DOHH2 (cell line): ENCODE measurements around the gene PCDHGB3.
"Not testable (repeated sequence)": the region's sequence is repeated elsewhere in the genome, so short reads cannot be mapped to it uniquely, and the experiment has no call there.

ENCODE experiments used
- H3F3A ChIP-seq: fragments of 200-600 bp; sonication (generic), shearing (Covaris generic); 2 replicates; pipeline ENCODE4 v1.6.0; 2016; ENCODE audit warnings: antibody characterized with exemption, mild to moderate bottlenecking; ENCODE audit not compliant: control insufficient read depth, insufficient read depth
- H3K27ac ChIP-seq: fragments of 200-600 bp; sonication (generic); 2 replicates; pipeline ENCODE4 v1.5.1; 2014; ENCODE audit warnings: low read depth, mild to moderate bottlenecking, low read length, moderate library complexity
- H3K27me3 ChIP-seq: fragments of 200-600 bp; sonication (generic); 2 replicates; pipeline ENCODE4 v1.6.1; 2014; ENCODE audit warnings: mild to moderate bottlenecking, low read length, mixed read lengths; ENCODE audit not compliant: control insufficient read depth
- H3K36me3 ChIP-seq: fragments of 200-600 bp; sonication (generic); 2 replicates; pipeline ENCODE4 v1.6.1; 2014; ENCODE audit warnings: mild to moderate bottlenecking, low read length, moderate library complexity, mixed read lengths; ENCODE audit not compliant: control insufficient read depth
- H3K4me1 ChIP-seq: fragments of 200-600 bp; sonication (generic); 2 replicates; pipeline ENCODE4 v1.6.1; 2014; ENCODE audit warnings: mild to moderate bottlenecking, low read length, mixed read lengths; ENCODE audit not compliant: control insufficient read depth
- H3K4me2 ChIP-seq: fragments of 200-600 bp; sonication (generic); 2 replicates; pipeline ENCODE4 v1.6.0; 2014; ENCODE audit warnings: mild to moderate bottlenecking, low read length, moderate library complexity
- H3K4me3 ChIP-seq: fragments of 200-600 bp; sonication (generic); 2 replicates; pipeline ENCODE4 v1.5.1; 2014; ENCODE audit warnings: mild to moderate bottlenecking, low read length, mixed read lengths
- H3K79me2 ChIP-seq: fragments of 200-600 bp; sonication (generic); 2 replicates; pipeline ENCODE4 v1.6.1; 2014; ENCODE audit warnings: mild to moderate bottlenecking, low read length, mixed read lengths; ENCODE audit not compliant: control insufficient read depth
- H3K9me2 ChIP-seq: fragments of 200-600 bp; sonication (generic); replicated peaks from 2 replicates; pipeline ENCODE4 v1.6.1; 2014; ENCODE audit warnings: mild to moderate bottlenecking, low read length, mixed read lengths; ENCODE audit not compliant: control insufficient read depth
- H3K9me3 ChIP-seq: fragments of 200-600 bp; sonication (generic); 2 replicates; pipeline ENCODE4 v1.6.1; 2014; ENCODE audit warnings: antibody characterized with exemption, low read length, mixed read lengths; ENCODE audit not compliant: control insufficient read depth, insufficient read depth
- H4K20me1 ChIP-seq: fragments of 200-600 bp; sonication (generic); 2 replicates; pipeline ENCODE4 v1.6.0; 2014; ENCODE audit warnings: low read depth, mild to moderate bottlenecking, antibody characterized with exemption, low read length, moderate library complexity; ENCODE audit not compliant: control insufficient read depth, insufficient read depth
- EZH2phosphoT487 ChIP-seq: fragments of 200-600 bp; sonication (generic); IDR thresholded peaks from 2 replicates; pipeline ENCODE4 v1.6.1; 2017; ENCODE audit warnings: borderline replicate concordance, mild to moderate bottlenecking, antibody characterized with exemption, low read length, moderate library complexity, mixed read lengths
- TF ChIP-seq, protein P1 (sequence below): fragments of 200-600 bp; sonication (generic); IDR thresholded peaks from one replicate; pipeline ENCODE4 v1.5.1; 2014; ENCODE audit warnings: antibody characterized with exemption, mild to moderate bottlenecking, low read depth, low read length; ENCODE audit not compliant: poor library complexity, severe bottlenecking

Gene PCDHGB3

DNA sequence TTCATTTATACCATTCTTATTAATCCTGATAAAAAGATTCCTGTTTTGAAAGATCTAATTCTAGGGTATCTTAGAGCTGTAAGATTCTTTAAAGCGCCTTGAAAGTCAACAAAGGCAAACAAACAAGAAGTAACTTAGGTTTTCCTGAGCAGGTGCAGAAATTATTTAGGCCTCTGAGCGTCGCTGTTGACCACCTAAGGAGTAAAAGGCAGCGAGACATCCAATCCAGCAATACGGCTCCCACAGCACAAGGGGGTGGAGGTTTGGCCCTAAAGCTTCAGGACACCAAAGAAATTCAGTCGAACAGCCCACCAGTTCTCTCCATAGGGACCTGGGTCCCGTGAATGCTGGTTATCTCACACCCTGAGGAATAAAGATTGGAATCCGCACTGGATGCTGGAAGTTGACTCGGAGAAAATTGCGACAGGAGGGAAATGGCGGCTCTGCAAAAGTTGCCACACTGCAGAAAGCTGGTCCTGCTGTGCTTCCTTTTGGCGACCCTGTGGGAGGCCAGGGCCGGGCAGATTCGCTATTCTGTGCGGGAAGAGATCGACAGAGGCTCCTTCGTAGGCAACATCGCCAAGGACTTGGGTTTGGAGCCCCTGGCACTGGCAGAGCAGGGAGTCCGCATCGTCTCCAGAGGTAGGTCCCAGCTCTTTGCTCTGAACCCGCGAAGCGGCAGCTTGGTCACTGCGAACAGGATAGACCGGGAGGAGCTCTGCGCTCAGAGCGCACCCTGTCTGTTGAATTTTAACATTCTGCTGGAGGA, 31.3 kb upstream of the PCDHGB3 start, which contains the start of gene PCDHGA2:
PCDHGA2 (plus strand) TSS at position 223 of the 769 bp plus-strand sequence.
- H3K36me3 ChIP-seq = no peaks in the 10 kb centered on the region
- no peaks in the 10 kb centered on the region for H3K9me2 ChIP-seq
- H3K4me3 ChIP-seq = peak within 1 kb of the TSS; percentile 18; the same call in 1 of the 2 replicates
- H3K4me2 ChIP-seq = peak within 1 kb of the TSS; percentile 27; the same call in 1 of the 2 replicates
- no peaks in the 10 kb centered on the region for H3K27me3 ChIP-seq
- no peak within 1 kb of the TSS for H3K27ac ChIP-seq
- H4K20me1 ChIP-seq = no peaks in the 10 kb centered on the region
- no peaks in the 10 kb centered on the region for H3F3A ChIP-seq
- peaks cover 12% of the 10 kb centered on the region for H3K4me1 ChIP-seq
- TF ChIP-seq, protein P1, sequence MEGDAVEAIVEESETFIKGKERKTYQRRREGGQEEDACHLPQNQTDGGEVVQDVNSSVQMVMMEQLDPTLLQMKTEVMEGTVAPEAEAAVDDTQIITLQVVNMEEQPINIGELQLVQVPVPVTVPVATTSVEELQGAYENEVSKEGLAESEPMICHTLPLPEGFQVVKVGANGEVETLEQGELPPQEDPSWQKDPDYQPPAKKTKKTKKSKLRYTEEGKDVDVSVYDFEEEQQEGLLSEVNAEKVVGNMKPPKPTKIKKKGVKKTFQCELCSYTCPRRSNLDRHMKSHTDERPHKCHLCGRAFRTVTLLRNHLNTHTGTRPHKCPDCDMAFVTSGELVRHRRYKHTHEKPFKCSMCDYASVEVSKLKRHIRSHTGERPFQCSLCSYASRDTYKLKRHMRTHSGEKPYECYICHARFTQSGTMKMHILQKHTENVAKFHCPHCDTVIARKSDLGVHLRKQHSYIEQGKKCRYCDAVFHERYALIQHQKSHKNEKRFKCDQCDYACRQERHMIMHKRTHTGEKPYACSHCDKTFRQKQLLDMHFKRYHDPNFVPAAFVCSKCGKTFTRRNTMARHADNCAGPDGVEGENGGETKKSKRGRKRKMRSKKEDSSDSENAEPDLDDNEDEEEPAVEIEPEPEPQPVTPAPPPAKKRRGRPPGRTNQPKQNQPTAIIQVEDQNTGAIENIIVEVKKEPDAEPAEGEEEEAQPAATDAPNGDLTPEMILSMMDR = peak; percentile 61
- TF ChIP-seq EZH2phosphoT487 = no peak
- peaks cover 20% of the 10 kb centered on the region; the same call in 1 of the 2 replicates for H3K9me3 ChIP-seq
- no peaks in the 10 kb centered on the region for H3K79me2 ChIP-seq

DNA sequence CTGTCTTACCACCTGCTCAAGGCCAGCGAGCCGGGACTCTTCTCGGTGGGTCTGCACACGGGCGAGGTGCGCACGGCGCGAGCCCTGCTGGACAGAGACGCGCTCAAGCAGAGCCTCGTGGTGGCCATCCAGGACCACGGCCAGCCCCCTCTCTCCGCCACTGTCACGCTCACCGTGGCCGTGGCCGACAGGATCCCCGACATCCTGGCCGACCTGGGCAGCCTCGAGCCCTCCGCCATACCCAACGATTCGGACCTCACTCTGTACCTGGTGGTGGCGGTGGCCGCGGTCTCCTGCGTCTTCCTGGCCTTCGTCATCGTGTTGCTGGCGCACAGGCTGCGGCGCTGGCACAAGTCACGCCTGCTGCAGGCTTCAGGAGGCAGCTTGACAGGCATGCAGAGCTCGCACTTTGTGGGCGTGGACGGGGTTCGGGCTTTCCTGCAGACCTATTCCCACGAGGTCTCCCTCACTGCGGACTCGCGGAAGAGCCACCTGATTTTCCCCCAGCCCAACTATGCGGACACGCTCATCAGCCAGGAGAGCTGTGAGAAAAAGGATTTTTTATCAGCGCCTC, 29.2 kb upstream of the PCDHGB3 start:
- not testable (repeated sequence) for H3K4me2 ChIP-seq

DNA sequence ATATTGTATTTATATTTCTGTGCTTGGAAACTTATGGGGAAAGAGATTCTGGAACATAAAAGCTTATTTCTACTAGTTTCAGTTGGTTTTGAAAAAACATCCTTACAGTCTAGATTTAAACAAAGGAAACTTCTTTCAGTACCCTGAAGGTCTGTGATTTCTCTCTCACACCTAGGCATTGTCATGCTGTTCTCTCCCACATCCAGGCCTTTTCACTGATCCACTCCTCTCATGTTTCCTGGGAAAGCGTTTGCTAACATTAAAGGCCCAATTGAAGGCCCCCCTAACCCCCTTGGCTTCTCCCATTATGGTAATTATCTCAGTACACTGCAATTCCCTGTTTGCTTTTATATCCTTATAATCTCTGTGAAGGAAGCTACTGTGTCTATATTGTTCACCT, 27.3 kb upstream of the PCDHGB3 start:
- H3K4me3 ChIP-seq = no peak overlapping the region
- no peak overlapping the region for H3K4me2 ChIP-seq
- no peaks in the 10 kb centered on the region for H3K9me2 ChIP-seq
- H3K4me1 ChIP-seq = no peaks in the 10 kb centered on the region
- no peak for TF ChIP-seq EZH2phosphoT487
- TF ChIP-seq, protein P1 = no peak
- no peaks in the 10 kb centered on the region for H3K79me2 ChIP-seq
- H3K36me3 ChIP-seq = no peaks in the 10 kb centered on the region
- no peaks in the 10 kb centered on the region for H3F3A ChIP-seq
- H3K9me3 ChIP-seq = peaks cover 23% of the 10 kb centered on the region; the same call in 1 of the 2 replicates
- H3K27ac ChIP-seq = no peak overlapping the region
- H4K20me1 ChIP-seq = no peaks in the 10 kb centered on the region
- no peaks in the 10 kb centered on the region for H3K27me3 ChIP-seq

More for the DNA sequence above, 29.2 kb upstream of the PCDHGB3 start:
- H3K4me1 ChIP-seq, H3K4me3 ChIP-seq, H3K9me2 ChIP-seq, H3K79me2 ChIP-seq, H3F3A ChIP-seq, H3K27me3 ChIP-seq, H3K36me3 ChIP-seq, H4K20me1 ChIP-seq, H3K27ac ChIP-seq: not testable (repeated sequence)
- peaks cover 23% of the 10 kb centered on the region; the same call in 1 of the 2 replicates for H3K9me3 ChIP-seq
